ENCODE data around the gene GNG8.

DNA sequence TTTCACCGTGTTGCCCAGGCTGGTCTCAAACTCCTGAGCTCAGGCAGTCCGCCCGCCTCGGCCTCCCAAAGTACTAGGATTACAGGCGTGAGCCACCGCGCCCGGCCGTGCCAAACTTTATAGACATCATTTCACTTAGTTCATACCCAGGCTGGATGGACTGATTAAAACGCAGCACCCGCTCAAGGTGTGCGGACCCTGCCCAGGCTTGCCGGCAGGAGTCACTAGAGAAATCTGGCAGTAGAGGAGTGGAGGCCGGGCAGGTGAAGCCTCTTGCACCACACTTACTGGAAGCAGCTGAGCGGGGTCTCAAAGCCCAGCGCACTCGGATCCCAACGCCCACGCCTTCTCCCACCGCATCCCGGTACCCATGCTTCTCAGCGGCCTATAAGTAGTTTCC lies 22.5 kb downstream of the GNG8 start:
- TF ChIP-seq, protein P1, sequence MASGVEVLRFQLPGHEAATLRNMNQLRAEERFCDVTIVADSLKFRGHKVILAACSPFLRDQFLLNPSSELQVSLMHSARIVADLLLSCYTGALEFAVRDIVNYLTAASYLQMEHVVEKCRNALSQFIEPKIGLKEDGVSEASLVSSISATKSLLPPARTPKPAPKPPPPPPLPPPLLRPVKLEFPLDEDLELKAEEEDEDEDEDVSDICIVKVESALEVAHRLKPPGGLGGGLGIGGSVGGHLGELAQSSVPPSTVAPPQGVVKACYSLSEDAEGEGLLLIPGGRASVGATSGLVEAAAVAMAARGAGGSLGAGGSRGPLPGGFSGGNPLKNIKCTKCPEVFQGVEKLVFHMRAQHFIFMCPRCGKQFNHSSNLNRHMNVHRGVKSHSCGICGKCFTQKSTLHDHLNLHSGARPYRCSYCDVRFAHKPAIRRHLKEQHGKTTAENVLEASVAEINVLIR (CRISPR knock-in tag; IDR thresholded peaks at IDR 0.05), result no peak
- TF ChIP-seq KAT7 (CRISPR knock-in tag; IDR thresholded peaks at IDR 0.05; ENCODE audit: borderline replicate concordance), result no peak
- TF ChIP-seq NFIC (IDR thresholded peaks at IDR 0.05), result no peak
- TF ChIP-seq EZH2 (IDR thresholded peaks at IDR 0.05; ENCODE audit: borderline replicate concordance, low read depth, low read length), result no peak
- TF ChIP-seq, protein P2, sequence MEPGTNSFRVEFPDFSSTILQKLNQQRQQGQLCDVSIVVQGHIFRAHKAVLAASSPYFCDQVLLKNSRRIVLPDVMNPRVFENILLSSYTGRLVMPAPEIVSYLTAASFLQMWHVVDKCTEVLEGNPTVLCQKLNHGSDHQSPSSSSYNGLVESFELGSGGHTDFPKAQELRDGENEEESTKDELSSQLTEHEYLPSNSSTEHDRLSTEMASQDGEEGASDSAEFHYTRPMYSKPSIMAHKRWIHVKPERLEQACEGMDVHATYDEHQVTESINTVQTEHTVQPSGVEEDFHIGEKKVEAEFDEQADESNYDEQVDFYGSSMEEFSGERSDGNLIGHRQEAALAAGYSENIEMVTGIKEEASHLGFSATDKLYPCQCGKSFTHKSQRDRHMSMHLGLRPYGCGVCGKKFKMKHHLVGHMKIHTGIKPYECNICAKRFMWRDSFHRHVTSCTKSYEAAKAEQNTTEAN (CRISPR knock-in tag; IDR thresholded peaks at IDR 0.05), result no peak
- TF ChIP-seq, protein P3, sequence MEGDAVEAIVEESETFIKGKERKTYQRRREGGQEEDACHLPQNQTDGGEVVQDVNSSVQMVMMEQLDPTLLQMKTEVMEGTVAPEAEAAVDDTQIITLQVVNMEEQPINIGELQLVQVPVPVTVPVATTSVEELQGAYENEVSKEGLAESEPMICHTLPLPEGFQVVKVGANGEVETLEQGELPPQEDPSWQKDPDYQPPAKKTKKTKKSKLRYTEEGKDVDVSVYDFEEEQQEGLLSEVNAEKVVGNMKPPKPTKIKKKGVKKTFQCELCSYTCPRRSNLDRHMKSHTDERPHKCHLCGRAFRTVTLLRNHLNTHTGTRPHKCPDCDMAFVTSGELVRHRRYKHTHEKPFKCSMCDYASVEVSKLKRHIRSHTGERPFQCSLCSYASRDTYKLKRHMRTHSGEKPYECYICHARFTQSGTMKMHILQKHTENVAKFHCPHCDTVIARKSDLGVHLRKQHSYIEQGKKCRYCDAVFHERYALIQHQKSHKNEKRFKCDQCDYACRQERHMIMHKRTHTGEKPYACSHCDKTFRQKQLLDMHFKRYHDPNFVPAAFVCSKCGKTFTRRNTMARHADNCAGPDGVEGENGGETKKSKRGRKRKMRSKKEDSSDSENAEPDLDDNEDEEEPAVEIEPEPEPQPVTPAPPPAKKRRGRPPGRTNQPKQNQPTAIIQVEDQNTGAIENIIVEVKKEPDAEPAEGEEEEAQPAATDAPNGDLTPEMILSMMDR (IDR thresholded peaks at IDR 0.05 in 2 of 3, conservative IDR thresholded peaks at IDR 0.05 in 1 of 3; ENCODE audit: insufficient read depth in 2 of 3, low read depth in 1 of 3, low read length in 3 of 3), result no peak
- TF ChIP-seq PCBP2 (IDR thresholded peaks at IDR 0.05; ENCODE audit: low read depth, low read length, poor library complexity, severe bottlenecking), result no peak
- no peak for TF ChIP-seq ZKSCAN1 (IDR thresholded peaks at IDR 0.05; ENCODE audit: low read depth, low read length)
- TF ChIP-seq, protein P4, sequence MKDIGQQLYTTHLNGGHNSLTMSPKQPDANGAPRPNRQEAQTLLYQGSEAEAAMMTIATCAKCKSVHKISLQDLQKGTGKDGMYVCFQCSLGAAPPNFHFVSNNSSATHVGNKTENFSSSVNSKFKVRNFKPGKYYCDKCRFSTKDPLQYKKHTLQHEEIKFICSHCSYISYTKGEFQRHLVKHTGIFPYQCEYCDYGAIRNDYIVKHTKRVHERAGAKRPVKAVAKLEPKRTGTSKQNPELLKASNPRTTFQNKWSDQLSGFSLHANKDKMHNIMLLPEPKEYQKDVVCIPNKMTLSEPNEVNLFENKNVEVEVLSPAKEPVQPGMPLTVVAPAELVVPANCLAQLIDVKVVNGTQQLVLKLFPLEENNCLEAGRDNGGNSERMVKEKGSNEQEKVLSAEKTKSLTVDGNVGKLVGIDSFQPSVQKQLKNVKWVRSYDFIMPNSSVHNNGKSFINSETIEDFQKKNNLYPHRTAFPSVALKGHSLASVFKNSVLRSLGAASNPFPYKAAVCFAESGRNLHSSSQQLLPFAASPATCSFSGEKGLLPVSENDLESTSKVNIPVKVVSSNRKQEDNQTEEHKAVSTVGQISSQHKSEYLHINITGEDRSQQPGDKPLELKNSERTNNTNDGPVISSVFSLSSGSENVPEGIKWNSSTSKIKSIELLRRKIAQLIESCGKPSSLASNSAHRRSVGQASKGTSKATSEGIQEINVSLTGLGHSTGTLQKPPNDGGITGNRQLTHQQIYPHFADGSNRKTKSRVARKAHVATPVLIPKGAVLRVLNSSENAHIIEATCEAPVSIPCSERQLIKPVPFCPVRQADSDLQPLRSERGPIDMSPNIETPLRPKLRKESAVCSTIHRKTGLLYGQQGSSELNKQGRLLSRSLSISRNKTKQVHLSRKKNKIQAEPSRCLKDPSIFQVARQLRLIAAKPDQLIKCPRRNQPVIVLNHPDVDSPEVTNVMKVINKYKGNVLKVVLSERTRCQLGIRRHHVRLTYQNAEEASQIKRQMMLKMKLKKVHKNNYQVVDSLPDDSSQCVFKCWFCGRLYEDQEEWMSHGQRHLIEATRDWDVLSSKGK (CRISPR knock-in tag; IDR thresholded peaks at IDR 0.05), result no peak
- no peak for TF ChIP-seq TBL1XR1 (IDR thresholded peaks at IDR 0.05; ENCODE audit: low read length in 2 of 2)

Measured in K562 (cell line).